SH-SY5Y (cell line): ENCODE data around the gene PRKCB.

Experiments
- GATA2 ChIP-seq: IDR thresholded peaks from 2 replicates; pipeline ENCODE4 v1.6.1; 2011; ENCODE audit warnings: mild to moderate bottlenecking, low read depth, low read length
- GATA3 ChIP-seq: IDR thresholded peaks from 2 replicates; pipeline ENCODE4 v1.6.1; 2011; ENCODE audit warnings: low read depth, mild to moderate bottlenecking, low read length, moderate library complexity

DNA sequence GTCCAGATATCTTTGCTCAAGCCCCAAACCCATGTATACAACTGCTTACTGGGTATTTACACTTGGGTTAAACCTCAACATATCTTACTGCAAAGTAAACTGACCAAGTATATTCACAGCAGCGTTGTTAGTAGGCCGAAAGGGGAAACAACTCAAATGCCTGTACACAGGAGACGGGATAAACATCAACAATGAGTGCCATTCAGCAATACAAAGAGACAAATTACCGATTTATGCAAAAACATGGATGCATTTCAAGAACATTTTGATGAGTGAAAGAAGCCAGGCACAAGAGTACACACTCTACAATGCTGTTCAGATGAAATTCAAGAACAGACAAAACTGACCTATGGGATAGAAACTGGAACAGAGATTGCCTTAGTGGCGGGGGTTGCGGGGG, 284.0 kb downstream of the PRKCB start:
- TF ChIP-seq GATA2 (no peak), GATA3 (no peak)
